HAP-1 (cell line): ENCODE data around the gene ULK3.

Experiments used
- DNase-seq, 2 experiments: peaks; one replicate each; pipeline ENCODE4 v3.0.0-alpha.2; 2016 to 2020; ENCODE audit warnings: low spot score in 2 of 2
- H3K27me3 ChIP-seq: fragments of 250-450 bp; sonication (Bioruptor Pico); 2 replicates; pipeline ENCODE4 v1.5.1; 2020; ENCODE audit warnings: low read depth, mild to moderate bottlenecking, moderate library complexity
- H3K36me3 ChIP-seq: fragments of 250-450 bp; sonication (Bioruptor Pico); replicated peaks from 2 replicates; pipeline ENCODE4 v1.5.1; 2020; ENCODE audit warnings: mild to moderate bottlenecking
- H3K4me1 ChIP-seq: fragments of 250-450 bp; sonication (Bioruptor Pico); 2 replicates; pipeline ENCODE4 v1.5.1; 2020; ENCODE audit warnings: mild to moderate bottlenecking
- H3K4me3 ChIP-seq: fragments of 250-450 bp; sonication (Bioruptor Pico); 2 replicates; pipeline ENCODE4 v1.5.1; 2020; ENCODE audit warnings: mild to moderate bottlenecking, moderate library complexity
- H3K9me3 ChIP-seq: fragments of 250-450 bp; sonication (Bioruptor Pico); 2 replicates; pipeline ENCODE4 v1.5.1; 2020; ENCODE audit warnings: mild to moderate bottlenecking, moderate library complexity
- in situ Hi-C: fragments of 300-500 bp; cut with MboI; formaldehyde crosslinking; loops from 3 replicates; pipeline ENCODE4 v1.14.3; 2020; ENCODE audit warnings: low sequenced_read_pairs, inconsistent platforms, mixed read lengths

The ULK3 gene

GRCh38 chr15:74829991-74830390 lies 13.0 kb downstream of the ULK3 start:
- Histone ChIP-seq H3K27me3 (peaks cover 50% of the 10 kb centered on the region), H3K4me3 (no peak overlapping the region), H3K4me1 (no peaks in the 10 kb centered on the region), H3K36me3 (no peaks in the 10 kb centered on the region; the same call in 1 of the 2 replicates), H3K9me3 (no peaks in the 10 kb centered on the region)
- in situ Hi-C loops: no loop called here
- DNase-seq: no peak

GRCh38 chr15:74829486-74829885 lies 13.5 kb downstream of the ULK3 start:
- H3K9me3 ChIP-seq: no peaks in the 10 kb centered on the region
- H3K4me1 ChIP-seq: no peaks in the 10 kb centered on the region
- no peaks in the 10 kb centered on the region for H3K36me3 ChIP-seq
- no peak overlapping the region for H3K4me3 ChIP-seq
- no peak for DNase-seq
- in situ Hi-C loops: no loop called here
- H3K27me3 ChIP-seq: peaks cover 55% of the 10 kb centered on the region

- in situ Hi-C loops: no loop called here
Observed at GRCh38 chr15:74828835-74829234, 14.1 kb downstream of the ULK3 start.

GRCh38 chr15:74827614-74828013 lies 15.3 kb downstream of the ULK3 start:
- Histone ChIP-seq H3K36me3 (no peaks in the 10 kb centered on the region), H3K9me3 (no peaks in the 10 kb centered on the region), H3K4me1 (no peaks in the 10 kb centered on the region), H3K27me3 (peaks cover 63% of the 10 kb centered on the region), H3K4me3 (no peak overlapping the region)
- in situ Hi-C loops: no loop called here
- DNase-seq: no peak

More at GRCh38 chr15:74828835-74829234, 14.1 kb downstream of the ULK3 start:
- H3K36me3 ChIP-seq: no peaks in the 10 kb centered on the region
- H3K4me3 ChIP-seq: no peak overlapping the region
- H3K4me1 ChIP-seq: no peaks in the 10 kb centered on the region
- DNase-seq: no peak
- peaks cover 60% of the 10 kb centered on the region for H3K27me3 ChIP-seq
- H3K9me3 ChIP-seq: no peaks in the 10 kb centered on the region

- in situ Hi-C loops: no loop called here
- peaks cover 69% of the 10 kb centered on the region for H3K27me3 ChIP-seq
- H3K4me3 ChIP-seq: no peak overlapping the region
- H3K4me1 ChIP-seq: no peaks in the 10 kb centered on the region
- no peaks in the 10 kb centered on the region for H3K36me3 ChIP-seq
- H3K9me3 ChIP-seq: no peaks in the 10 kb centered on the region
- no peak for DNase-seq
Observed at GRCh38 chr15:74826921-74827320, 16.0 kb downstream of the ULK3 start.

GRCh38 chr15:74826364-74826819 lies 16.6 kb downstream of the ULK3 start, which contains the start of gene CPLX3:
Gene CPLX3, plus strand, starts transcription at chr15:74826627. Its CDS starts 77 bp downstream, at chr15:74826704.
- Histone ChIP-seq H3K4me3 (no peak within 1 kb of the TSS), H3K9me3 (no peaks in the 10 kb centered on the region), H3K27me3 (peaks cover 69% of the 10 kb centered on the region), H3K36me3 (no peaks in the 10 kb centered on the region), H3K4me1 (no peaks in the 10 kb centered on the region)
- in situ Hi-C loops: no loop called here
- peak in 1 of 2 experiments; percentile 81 for DNase-seq

GRCh38 chr15:74825866-74826265 lies 17.1 kb downstream of the ULK3 start:
- DNase-seq: no peak
- Histone ChIP-seq H3K27me3 (peaks cover 69% of the 10 kb centered on the region), H3K9me3 (no peaks in the 10 kb centered on the region), H3K4me3 (no peak overlapping the region), H3K36me3 (no peaks in the 10 kb centered on the region), H3K4me1 (no peaks in the 10 kb centered on the region)
- in situ Hi-C loops: no loop called here

GRCh38 chr15:74824976-74825375 lies 18.0 kb downstream of the ULK3 start:
- Histone ChIP-seq H3K36me3 (no peaks in the 10 kb centered on the region), H3K9me3 (no peaks in the 10 kb centered on the region), H3K4me3 (no peak overlapping the region), H3K4me1 (no peaks in the 10 kb centered on the region), H3K27me3 (peaks cover 61% of the 10 kb centered on the region)
- DNase-seq: no peak
- in situ Hi-C loops: loop anchor here (25.0 kb wide), 1 partner anchor 487 kb away; no protein-coding TSS in a partner anchor

GRCh38 chr15:74823324-74823723 lies 19.6 kb downstream of the ULK3 start:
- Histone ChIP-seq H3K36me3 (no peaks in the 10 kb centered on the region), H3K4me1 (no peaks in the 10 kb centered on the region), H3K9me3 (no peaks in the 10 kb centered on the region), H3K4me3 (no peak overlapping the region), H3K27me3 (peaks cover 57% of the 10 kb centered on the region)
- DNase-seq: no peak
- in situ Hi-C loops: loop anchor here (25.0 kb wide), 1 partner anchor 489 kb away; no protein-coding TSS in a partner anchor

- no peak for DNase-seq
- Histone ChIP-seq H3K27me3 (peaks cover 46% of the 10 kb centered on the region), H3K36me3 (no peaks in the 10 kb centered on the region), H3K4me3 (no peak overlapping the region), H3K9me3 (no peaks in the 10 kb centered on the region), H3K4me1 (no peaks in the 10 kb centered on the region; the same call in 1 of the 2 replicates)
- in situ Hi-C loops: loop anchor here (25.0 kb wide), 1 partner anchor 490 kb away; no protein-coding TSS in a partner anchor
Observed at GRCh38 chr15:74822233-74822632, 20.7 kb downstream of the ULK3 start.

GRCh38 chr15:74821790-74822158 lies 21.2 kb downstream of the ULK3 start:
- Histone ChIP-seq H3K4me3 (no peak overlapping the region), H3K9me3 (no peaks in the 10 kb centered on the region), H3K4me1 (no peaks in the 10 kb centered on the region; the same call in 1 of the 2 replicates), H3K36me3 (no peaks in the 10 kb centered on the region), H3K27me3 (peaks cover 42% of the 10 kb centered on the region)
- in situ Hi-C loops: loop anchor here (25.0 kb wide), 1 partner anchor 491 kb away; no protein-coding TSS in a partner anchor
- no peak for DNase-seq

- in situ Hi-C loops: loop anchor here (25.0 kb wide), 1 partner anchor 491 kb away; no protein-coding TSS in a partner anchor
- DNase-seq: no peak
- H3K36me3 ChIP-seq: no peaks in the 10 kb centered on the region
- no peak overlapping the region for H3K4me3 ChIP-seq
- H3K27me3 ChIP-seq: peaks cover 39% of the 10 kb centered on the region
- H3K9me3 ChIP-seq: no peaks in the 10 kb centered on the region
- H3K4me1 ChIP-seq: no peaks in the 10 kb centered on the region; the same call in 1 of the 2 replicates
Observed at GRCh38 chr15:74821091-74821789, 21.7 kb downstream of the ULK3 start.

- Histone ChIP-seq H3K4me3 (no peak overlapping the region), H3K9me3 (no peaks in the 10 kb centered on the region), H3K36me3 (no peaks in the 10 kb centered on the region), H3K4me1 (no peaks in the 10 kb centered on the region; the same call in 1 of the 2 replicates), H3K27me3 (peaks cover 27% of the 10 kb centered on the region)
- in situ Hi-C loops: loop anchor here (25.0 kb wide), 1 partner anchor 492 kb away; no protein-coding TSS in a partner anchor
- DNase-seq: no peak
Observed at GRCh38 chr15:74820056-74820455, 22.9 kb downstream of the ULK3 start.

- DNase-seq: peak; percentile 53 to 78
- in situ Hi-C loops: loop anchor here (25.0 kb wide), 1 partner anchor 495 kb away; no protein-coding TSS in a partner anchor
- Histone ChIP-seq H3K36me3 (no peaks in the 10 kb centered on the region), H3K4me3 (no peak overlapping the region), H3K4me1 (no peaks in the 10 kb centered on the region; the same call in 1 of the 2 replicates), H3K27me3 (peaks cover 11% of the 10 kb centered on the region), H3K9me3 (no peaks in the 10 kb centered on the region)
Observed at GRCh38 chr15:74817370-74817737, 25.6 kb downstream of the ULK3 start.
